K562 (cell line): ENCODE data around the gene MMP24OS. TPM values are rescaled to one million over a fixed set of nuclear protein-coding genes. Genes with fewer than 3 reads are reported as not detected.

Source experiments
- FOXA3 ChIP-seq, 2 experiments: fragments of 450-650 bp in 1 of 2; sonication (generic) in 1 of 2; formaldehyde crosslinking; IDR thresholded peaks in 1 of 2; conservative IDR thresholded peaks in 1 of 2; 2 replicates each; pipeline versions ENCODE4 v1.4.0 to v1.8.0; 2020 to 2022; ENCODE audit warnings: mild to moderate bottlenecking in 2 of 2, missing genetic modification reagents in 1 of 2
- FOXM1 ChIP-seq, 2 experiments: fragments of 450-650 bp in 1 of 2; sonication (generic) in 1 of 2; formaldehyde crosslinking in 1 of 2; IDR thresholded peaks; 2 replicates each; pipeline versions ENCODE4 v1.6.1 to v1.9.0; 2017 to 2022; ENCODE audit warnings: low read depth in 2 of 2, mild to moderate bottlenecking in 2 of 2, missing genetic modification reagents in 1 of 2, moderate library complexity in 1 of 2
- GTF2A2 ChIP-seq: IDR thresholded peaks from 2 replicates; pipeline ENCODE4 v1.6.1; 2016; ENCODE audit warnings: mild to moderate bottlenecking, missing genetic modification characterization, missing compliant biosample characterization
- HDAC3 ChIP-seq: fragments of 450-650 bp; IDR thresholded peaks from 2 replicates; pipeline ENCODE4 v1.6.1; 2018; ENCODE audit warnings: borderline replicate concordance, mild to moderate bottlenecking, moderate library complexity; ENCODE audit not compliant: partially characterized antibody
- RBM17 ChIP-seq: fragments of 200-400 bp; formaldehyde crosslinking; IDR thresholded peaks from 2 replicates; pipeline ENCODE4 v1.6.1; 2017; ENCODE audit warnings: low read depth, mild to moderate bottlenecking, low read length, borderline replicate concordance
- SNAPC5 ChIP-seq: fragments of 250-450 bp; sonication (Bioruptor Pico); IDR thresholded peaks from 2 replicates; pipeline ENCODE4 v1.8.0; 2021; ENCODE audit warnings: moderate library complexity, mild to moderate bottlenecking, inconsistent platforms
- YBX1 ChIP-seq: fragments of 450-650 bp; IDR thresholded peaks from 2 replicates; pipeline ENCODE4 v1.7.1; 2016; ENCODE audit warnings: mild to moderate bottlenecking
- ZKSCAN3 ChIP-seq: fragments of 250-450 bp; sonication (Bioruptor Pico); IDR thresholded peaks from 2 replicates; pipeline ENCODE4 v1.4.0; 2020
- ZNF121 ChIP-seq: sonication (generic); formaldehyde crosslinking; conservative IDR thresholded peaks from 2 replicates; pipeline ENCODE4 v1.8.0; 2022; ENCODE audit warnings: missing genetic modification reagents
- ZNF512 ChIP-seq: IDR thresholded peaks from 2 replicates; pipeline ENCODE4 v1.6.1; 2016; ENCODE audit warnings: missing genetic modification characterization, missing compliant biosample characterization
- polyA plus RNA-seq, 8 experiments: library from polyadenylated mRNA; depleted of rRNA in 4 of 8; stranded (reverse) in 5 of 8; unstranded in 3 of 8; fragments of >200 nt; fragmentation: Nextera tagmentation in 2 of 8; fragmentation: Illumina TruSeq in 1 of 8; extraction: Ambion mirVana in 2 of 8; extraction: Trizol in 1 of 8; gene quantifications; 2 replicates each; pipeline versions ENCODE4 v1.2.1 to v1.2.3, GENCODE V29; 2011 to 2014; ENCODE audit warnings: inconsistent platforms in 1 of 8, missing spikeins in 1 of 8
- total RNA-seq, 7 experiments: library from RNA; depleted of rRNA in 6 of 7; stranded (reverse); fragments of >200 nt in 6 of 7; fragmentation: Illumina TruSeq in 2 of 7; extraction: Trizol in 2 of 7; gene quantifications; 2 replicates each; pipeline versions ENCODE4 v1.2.1 to v1.2.3, GENCODE V29; 2011 to 2021; ENCODE audit warnings: low replicate concordance in 1 of 7
- TF ChIP-seq, protein P1 (sequence below): fragments of 450-650 bp; IDR thresholded peaks from 2 replicates; pipeline ENCODE4 v1.6.1; 2016; ENCODE audit warnings: low read depth
- TF ChIP-seq, protein P2 (sequence below): fragments of 250-450 bp; sonication (Bioruptor Pico); IDR thresholded peaks from 2 replicates; pipeline ENCODE4 v1.5.0; 2021; ENCODE audit warnings: mild to moderate bottlenecking, borderline replicate concordance

The MMP24OS gene
- total and polyA plus RNA-seq, 9 of the 15 experiments (the other 6 are each of a cell fraction or from before 2014, with no cell fraction given) = 0.92 to 41.5 (median 11.4) TPM

DNA sequence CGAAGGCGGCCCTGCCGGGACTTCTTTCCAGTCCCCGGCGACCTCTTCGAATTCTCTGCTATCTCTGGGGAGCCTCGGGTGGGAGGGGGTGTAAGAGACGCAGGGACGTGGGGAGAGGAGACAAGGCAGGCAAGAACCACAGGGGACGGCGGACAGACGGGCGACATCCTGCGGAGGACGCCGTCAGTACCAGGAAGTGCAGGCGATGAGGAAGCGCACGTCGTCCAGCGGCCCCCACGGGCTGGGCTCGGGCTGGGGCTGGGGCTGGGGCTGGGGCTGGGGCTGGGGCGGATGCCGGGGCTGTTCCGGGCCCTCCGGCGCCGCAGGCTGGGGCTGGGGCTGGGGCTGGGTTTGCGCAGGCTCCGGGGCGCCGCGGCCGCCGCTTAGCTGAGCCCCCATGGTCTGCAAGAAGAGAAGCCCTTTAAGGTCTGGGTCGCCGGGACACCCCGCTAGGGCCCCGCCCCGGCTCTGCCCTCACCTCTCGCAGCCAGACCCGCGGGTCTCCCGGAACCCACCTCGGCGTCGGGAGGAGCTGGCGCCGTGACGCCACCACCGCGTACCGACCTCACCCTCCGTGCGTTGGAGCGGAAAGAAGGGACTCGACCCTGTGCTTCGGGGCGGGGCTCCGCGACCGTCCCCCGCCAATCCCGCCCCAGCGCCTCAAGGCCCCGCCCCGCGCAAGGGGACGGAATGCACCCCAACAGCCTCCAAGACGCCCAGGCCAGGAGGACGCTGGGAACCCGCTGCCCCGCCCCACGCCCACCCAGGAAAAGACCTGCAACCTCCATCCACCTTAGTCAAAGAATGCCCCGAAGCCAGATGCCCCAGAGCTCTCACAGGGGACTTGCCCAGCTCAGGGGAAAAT lies at the start of gene MMP24OS (continued):
- TF ChIP-seq, protein P1, sequence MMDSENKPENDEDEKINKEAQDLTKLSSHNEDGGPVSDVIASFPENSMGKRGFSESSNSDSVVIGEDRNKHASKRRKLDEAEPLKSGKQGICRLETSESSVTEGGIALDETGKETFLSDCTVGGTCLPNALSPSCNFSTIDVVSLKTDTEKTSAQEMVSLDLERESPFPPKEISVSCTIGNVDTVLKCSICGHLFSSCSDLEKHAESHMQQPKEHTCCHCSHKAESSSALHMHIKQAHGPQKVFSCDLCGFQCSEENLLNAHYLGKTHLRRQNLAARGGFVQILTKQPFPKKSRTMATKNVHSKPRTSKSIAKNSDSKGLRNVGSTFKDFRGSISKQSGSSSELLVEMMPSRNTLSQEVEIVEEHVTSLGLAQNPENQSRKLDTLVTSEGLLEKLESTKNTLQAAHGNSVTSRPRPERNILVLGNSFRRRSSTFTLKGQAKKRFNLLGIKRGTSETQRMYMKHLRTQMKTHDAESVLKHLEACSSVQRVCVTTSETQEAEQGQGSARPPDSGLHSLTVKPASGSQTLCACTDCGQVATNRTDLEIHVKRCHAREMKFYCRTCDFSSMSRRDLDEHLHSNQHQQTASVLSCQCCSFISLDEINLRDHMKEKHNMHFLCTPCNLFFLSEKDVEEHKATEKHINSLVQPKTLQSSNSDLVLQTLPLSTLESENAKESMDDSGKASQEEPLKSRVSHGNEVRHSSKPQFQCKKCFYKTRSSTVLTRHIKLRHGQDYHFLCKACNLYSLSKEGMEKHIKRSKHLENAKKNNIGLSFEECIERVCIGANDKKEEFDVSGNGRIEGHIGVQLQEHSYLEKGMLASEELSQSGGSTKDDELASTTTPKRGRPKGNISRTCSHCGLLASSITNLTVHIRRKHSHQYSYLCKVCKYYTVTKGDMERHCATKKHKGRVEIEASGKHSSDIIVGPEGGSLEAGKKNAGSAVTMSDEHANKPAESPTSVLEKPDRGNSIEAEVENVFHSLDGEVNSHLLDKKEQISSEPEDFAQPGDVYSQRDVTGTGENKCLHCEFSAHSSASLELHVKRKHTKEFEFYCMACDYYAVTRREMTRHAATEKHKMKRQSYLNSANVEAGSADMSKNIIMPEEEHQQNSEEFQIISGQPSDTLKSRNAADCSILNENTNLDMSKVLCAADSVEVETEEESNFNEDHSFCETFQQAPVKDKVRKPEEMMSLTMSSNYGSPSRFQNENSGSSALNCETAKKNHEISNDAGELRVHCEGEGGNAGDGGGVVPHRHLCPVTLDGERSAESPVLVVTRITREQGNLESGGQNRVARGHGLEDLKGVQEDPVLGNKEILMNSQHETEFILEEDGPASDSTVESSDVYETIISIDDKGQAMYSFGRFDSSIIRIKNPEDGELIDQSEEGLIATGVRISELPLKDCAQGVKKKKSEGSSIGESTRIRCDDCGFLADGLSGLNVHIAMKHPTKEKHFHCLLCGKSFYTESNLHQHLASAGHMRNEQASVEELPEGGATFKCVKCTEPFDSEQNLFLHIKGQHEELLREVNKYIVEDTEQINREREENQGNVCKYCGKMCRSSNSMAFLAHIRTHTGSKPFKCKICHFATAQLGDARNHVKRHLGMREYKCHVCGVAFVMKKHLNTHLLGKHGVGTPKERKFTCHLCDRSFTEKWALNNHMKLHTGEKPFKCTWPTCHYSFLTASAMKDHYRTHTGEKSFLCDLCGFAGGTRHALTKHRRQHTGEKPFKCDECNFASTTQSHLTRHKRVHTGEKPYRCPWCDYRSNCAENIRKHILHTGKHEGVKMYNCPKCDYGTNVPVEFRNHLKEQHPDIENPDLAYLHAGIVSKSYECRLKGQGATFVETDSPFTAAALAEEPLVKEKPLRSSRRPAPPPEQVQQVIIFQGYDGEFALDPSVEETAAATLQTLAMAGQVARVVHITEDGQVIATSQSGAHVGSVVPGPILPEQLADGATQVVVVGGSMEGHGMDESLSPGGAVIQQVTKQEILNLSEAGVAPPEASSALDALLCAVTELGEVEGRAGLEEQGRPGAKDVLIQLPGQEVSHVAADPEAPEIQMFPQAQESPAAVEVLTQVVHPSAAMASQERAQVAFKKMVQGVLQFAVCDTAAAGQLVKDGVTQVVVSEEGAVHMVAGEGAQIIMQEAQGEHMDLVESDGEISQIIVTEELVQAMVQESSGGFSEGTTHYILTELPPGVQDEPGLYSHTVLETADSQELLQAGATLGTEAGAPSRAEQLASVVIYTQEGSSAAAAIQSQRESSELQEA = no peak
- no peak for TF ChIP-seq HDAC3
- TF ChIP-seq GTF2A2 = no peak
- no peak for TF ChIP-seq FOXA3 (CRISPR knock-in tag; conservative IDR thresholded peaks at IDR 0.05 in 1 of 2, IDR thresholded peaks at IDR 0.05 in 1 of 2)
- TF ChIP-seq FOXM1 (IDR thresholded peaks at IDR 0.05; ENCODE audit: low read depth) = no peak
- no peak for TF ChIP-seq FOXM1 (CRISPR knock-in tag; IDR thresholded peaks at IDR 0.05; ENCODE audit: low read depth)
- TF ChIP-seq ZNF512 (tag) = no peak
- TF ChIP-seq, protein P2, sequence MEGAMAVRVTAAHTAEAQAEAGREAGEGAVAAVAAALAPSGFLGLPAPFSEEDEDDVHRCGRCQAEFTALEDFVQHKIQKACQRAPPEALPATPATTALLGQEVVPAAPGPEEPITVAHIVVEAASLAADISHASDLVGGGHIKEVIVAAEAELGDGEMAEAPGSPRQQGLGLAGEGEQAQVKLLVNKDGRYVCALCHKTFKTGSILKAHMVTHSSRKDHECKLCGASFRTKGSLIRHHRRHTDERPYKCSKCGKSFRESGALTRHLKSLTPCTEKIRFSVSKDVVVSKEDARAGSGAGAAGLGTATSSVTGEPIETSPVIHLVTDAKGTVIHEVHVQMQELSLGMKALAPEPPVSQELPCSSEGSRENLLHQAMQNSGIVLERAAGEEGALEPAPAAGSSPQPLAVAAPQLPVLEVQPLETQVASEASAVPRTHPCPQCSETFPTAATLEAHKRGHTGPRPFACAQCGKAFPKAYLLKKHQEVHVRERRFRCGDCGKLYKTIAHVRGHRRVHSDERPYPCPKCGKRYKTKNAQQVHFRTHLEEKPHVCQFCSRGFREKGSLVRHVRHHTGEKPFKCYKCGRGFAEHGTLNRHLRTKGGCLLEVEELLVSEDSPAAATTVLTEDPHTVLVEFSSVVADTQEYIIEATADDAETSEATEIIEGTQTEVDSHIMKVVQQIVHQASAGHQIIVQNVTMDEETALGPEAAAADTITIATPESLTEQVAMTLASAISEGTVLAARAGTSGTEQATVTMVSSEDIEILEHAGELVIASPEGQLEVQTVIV (CRISPR knock-in tag) = no peak
- TF ChIP-seq ZNF121 (CRISPR knock-in tag) = no peak
- no peak for TF ChIP-seq SNAPC5 (CRISPR knock-in tag)
- no peak for TF ChIP-seq RBM17
- no peak for TF ChIP-seq YBX1
- no peak for TF ChIP-seq ZKSCAN3 (CRISPR knock-in tag)
